Pulmonary artery endothelial cell (primary cell): ENCODE results near the gene CACNA1D. TPM values are rescaled to one million over a fixed set of nuclear protein-coding genes. Genes with fewer than 3 reads are reported as not detected.

Experiments
- DNase-seq: peaks from one replicate; pipeline ENCODE4 v3.0.0-alpha.2; 2011; ENCODE audit warnings: low read depth, low spot score
- total RNA-seq: library from RNA; depleted of rRNA; stranded (reverse); fragments of >200 nt; gene quantifications from 2 replicates; pipeline ENCODE4 v1.2.3, GENCODE V29; 2014

Gene CACNA1D
- total RNA-seq, 1 donor from 2014 or later = not detected

- peak; percentile 17 for DNase-seq
Observed at GRCh38 chr3:53709860-53710674, 215.7 kb downstream of the CACNA1D start.

GRCh38 chr3:53711387-53711786 is 217.0 kb downstream of the CACNA1D start:
- no peak for DNase-seq

- DNase-seq = no peak
Observed at GRCh38 chr3:53712817-53713388, 218.5 kb downstream of the CACNA1D start.

GRCh38 chr3:53713626-53714025 is 219.2 kb downstream of the CACNA1D start:
- DNase-seq = no peak

GRCh38 chr3:53715815-53716483 is 221.5 kb downstream of the CACNA1D start:
- no peak for DNase-seq

- no peak for DNase-seq
Observed at GRCh38 chr3:53716998-53717397, 222.6 kb downstream of the CACNA1D start.

GRCh38 chr3:53718462-53718861 is 224.1 kb downstream of the CACNA1D start:
- no peak for DNase-seq

- DNase-seq = no peak
Observed at GRCh38 chr3:53719796-53720195, 225.4 kb downstream of the CACNA1D start.

GRCh38 chr3:53721187-53722119 is 227.0 kb downstream of the CACNA1D start:
- no peak for DNase-seq

- DNase-seq = no peak
Observed at GRCh38 chr3:53724566-53724965, 230.2 kb downstream of the CACNA1D start.

- DNase-seq = no peak
Observed at GRCh38 chr3:53725387-53725995, 231.1 kb downstream of the CACNA1D start.

GRCh38 chr3:53726643-53727042 is 232.2 kb downstream of the CACNA1D start:
- no peak for DNase-seq

- DNase-seq = no peak
Observed at GRCh38 chr3:53728606-53729005, 234.2 kb downstream of the CACNA1D start.

- DNase-seq = no peak
Observed at GRCh38 chr3:53729159-53729558, 234.7 kb downstream of the CACNA1D start.

GRCh38 chr3:53729618-53730017 is 235.2 kb downstream of the CACNA1D start:
- no peak for DNase-seq

- no peak for DNase-seq
Observed at GRCh38 chr3:53730576-53730975, 236.2 kb downstream of the CACNA1D start.

- DNase-seq = no peak
Observed at GRCh38 chr3:53731934-53732624, 237.7 kb downstream of the CACNA1D start.

- no peak for DNase-seq
Observed at GRCh38 chr3:53733446-53733845, 239.0 kb downstream of the CACNA1D start.

- no peak for DNase-seq
Observed at GRCh38 chr3:53739966-53740365, 245.6 kb downstream of the CACNA1D start.

- DNase-seq = no peak
Observed at GRCh38 chr3:53740956-53741355, 246.5 kb downstream of the CACNA1D start.
